ENCODE measurements around the gene ARPC4.

The ARPC4 gene

DNA sequence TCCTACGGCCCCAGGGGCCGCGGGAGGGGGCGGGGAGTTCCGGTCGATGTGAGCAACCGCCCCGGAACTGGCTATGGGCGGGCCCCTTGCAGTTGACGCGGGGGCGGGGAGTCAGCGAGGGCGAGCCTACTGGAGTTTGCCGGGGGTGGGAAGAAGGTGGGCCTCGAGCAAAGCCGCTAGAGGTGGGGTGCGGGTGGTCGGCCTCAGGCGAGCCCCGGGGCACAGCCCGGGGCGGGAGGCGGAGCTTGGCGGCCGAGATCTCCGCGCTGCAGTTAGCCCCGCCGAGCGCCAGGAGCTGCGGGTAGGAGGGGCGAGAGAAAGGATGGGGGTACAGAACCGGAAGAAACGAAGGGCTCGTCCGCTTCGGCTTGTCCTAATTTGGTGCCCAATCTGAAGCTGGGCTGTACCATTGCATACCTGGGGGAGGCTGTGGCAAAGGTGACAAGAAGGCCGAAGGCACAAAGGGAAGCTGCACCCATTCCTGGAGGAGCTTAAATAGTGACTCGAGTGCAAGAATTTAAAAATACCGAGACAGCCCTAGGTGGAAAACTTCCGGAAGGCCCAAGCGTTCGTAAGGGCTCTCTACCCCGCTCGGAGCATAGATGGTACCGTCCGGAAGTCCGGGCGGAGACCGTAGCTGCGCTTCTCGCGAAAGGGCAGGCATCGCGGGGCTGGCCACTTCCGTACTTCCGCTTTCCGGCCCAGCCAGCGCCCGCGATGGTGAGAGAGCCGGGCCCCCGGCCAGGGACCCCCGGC lies at the start of gene ARPC4, which contains the start of gene TADA3:
TSS of gene ARPC4 (plus strand) at position 678 of the 756 bp plus-strand sequence. CDS start at position 718, 40 bp downstream.
TSS of gene TADA3 (minus strand) at position 69 of the 756 bp plus-strand sequence. CDS start 1,007 bp downstream, outside the sequence.
- peaks cover 23% of the 10 kb centered on the region for H3K79me2 ChIP-seq (ENCODE audit: insufficient read depth, low read length)
- H3K4me1 ChIP-seq (ENCODE audit: insufficient read depth, low read length, severe bottlenecking), result peaks cover 33% of the 10 kb centered on the region
- H3K27me3 ChIP-seq (ENCODE audit: insufficient read depth, low read length), result no peaks in the 10 kb centered on the region
- peak within 1 kb of the TSS; percentile 99 for H3K4me2 ChIP-seq (ENCODE audit: low read length)
- TF ChIP-seq, protein P1, sequence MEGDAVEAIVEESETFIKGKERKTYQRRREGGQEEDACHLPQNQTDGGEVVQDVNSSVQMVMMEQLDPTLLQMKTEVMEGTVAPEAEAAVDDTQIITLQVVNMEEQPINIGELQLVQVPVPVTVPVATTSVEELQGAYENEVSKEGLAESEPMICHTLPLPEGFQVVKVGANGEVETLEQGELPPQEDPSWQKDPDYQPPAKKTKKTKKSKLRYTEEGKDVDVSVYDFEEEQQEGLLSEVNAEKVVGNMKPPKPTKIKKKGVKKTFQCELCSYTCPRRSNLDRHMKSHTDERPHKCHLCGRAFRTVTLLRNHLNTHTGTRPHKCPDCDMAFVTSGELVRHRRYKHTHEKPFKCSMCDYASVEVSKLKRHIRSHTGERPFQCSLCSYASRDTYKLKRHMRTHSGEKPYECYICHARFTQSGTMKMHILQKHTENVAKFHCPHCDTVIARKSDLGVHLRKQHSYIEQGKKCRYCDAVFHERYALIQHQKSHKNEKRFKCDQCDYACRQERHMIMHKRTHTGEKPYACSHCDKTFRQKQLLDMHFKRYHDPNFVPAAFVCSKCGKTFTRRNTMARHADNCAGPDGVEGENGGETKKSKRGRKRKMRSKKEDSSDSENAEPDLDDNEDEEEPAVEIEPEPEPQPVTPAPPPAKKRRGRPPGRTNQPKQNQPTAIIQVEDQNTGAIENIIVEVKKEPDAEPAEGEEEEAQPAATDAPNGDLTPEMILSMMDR (IDR thresholded peaks at IDR 0.05; ENCODE audit: low read length), result no peak
- no peak for TF ChIP-seq EZH2 (IDR thresholded peaks at IDR 0.05; ENCODE audit: borderline replicate concordance, low read length)
- peak within 1 kb of the TSS; percentile 93 for H3K4me3 ChIP-seq (ENCODE audit: low read depth, low read length, poor library complexity, severe bottlenecking)
- peak within 1 kb of the TSS; percentile 98 for H3K9ac ChIP-seq (ENCODE audit: low read length)
- no peaks in the 10 kb centered on the region for H3K9me2 ChIP-seq (ENCODE audit: low read depth, low read length)
- no peaks in the 10 kb centered on the region for H4K20me1 ChIP-seq (ENCODE audit: insufficient read depth, low read length)
- H3F3A ChIP-seq (ENCODE audit: insufficient read depth, low read length), result no peaks in the 10 kb centered on the region
- no peaks in the 10 kb centered on the region for H3K9me3 ChIP-seq (ENCODE audit: low read length)
- H3K27ac ChIP-seq (ENCODE audit: low read depth, low read length, poor library complexity, severe bottlenecking), result peak within 1 kb of the TSS; percentile 83
- H2AFZ ChIP-seq (ENCODE audit: low read length), result no peak within 1 kb of the TSS
- H3K36me3 ChIP-seq (ENCODE audit: insufficient read depth, low read length), result peaks cover 51% of the 10 kb centered on the region

DNA sequence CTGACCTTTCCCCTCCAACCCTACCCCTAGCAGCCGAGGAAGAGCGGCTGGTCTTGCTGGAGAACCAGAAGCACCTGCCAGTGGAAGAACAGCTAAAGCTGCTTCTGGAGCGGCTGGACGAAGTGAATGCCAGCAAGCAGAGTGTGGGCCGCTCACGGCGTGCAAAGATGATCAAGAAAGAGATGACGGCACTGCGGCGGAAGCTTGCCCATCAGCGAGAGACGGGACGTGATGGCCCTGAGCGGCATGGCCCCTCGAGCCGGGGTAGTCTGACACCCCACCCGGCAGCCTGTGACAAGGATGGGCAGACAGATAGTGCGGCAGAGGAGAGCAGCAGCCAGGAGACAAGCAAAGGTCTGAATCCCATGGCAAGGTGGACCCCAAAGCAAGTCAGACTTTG lies 49.3 kb upstream of the ARPC4 start:
- Histone ChIP-seq H3F3A (ENCODE audit: insufficient read depth, low read length) (0 out of 2 replicates have a peak, but pooled peaks cover 3% of the 10 kb centered on the region), H3K4me1 (ENCODE audit: insufficient read depth, low read length, severe bottlenecking) (no peaks in the 10 kb centered on the region), H3K4me3 (ENCODE audit: low read depth, low read length, poor library complexity, severe bottlenecking) (no peak overlapping the region), H3K27me3 (ENCODE audit: insufficient read depth, low read length) (no peaks in the 10 kb centered on the region), H4K20me1 (ENCODE audit: insufficient read depth, low read length) (no peaks in the 10 kb centered on the region), H3K9me2 (ENCODE audit: low read depth, low read length) (no peaks in the 10 kb centered on the region), H3K9ac (ENCODE audit: low read length) (no peak overlapping the region), H3K9me3 (ENCODE audit: low read length) (no peaks in the 10 kb centered on the region), H3K36me3 (ENCODE audit: insufficient read depth, low read length) (peaks cover 94% of the 10 kb centered on the region), H2AFZ (ENCODE audit: low read length) (no peak overlapping the region), H3K4me2 (ENCODE audit: low read length) (no peak overlapping the region), H3K79me2 (ENCODE audit: insufficient read depth, low read length) (no peaks in the 10 kb centered on the region), H3K27ac (ENCODE audit: low read depth, low read length, poor library complexity, severe bottlenecking) (no peak overlapping the region)
- TF ChIP-seq EZH2 (IDR thresholded peaks at IDR 0.05; ENCODE audit: borderline replicate concordance, low read length), result no peak
- TF ChIP-seq, protein P1 (IDR thresholded peaks at IDR 0.05; ENCODE audit: low read length), result no peak

GRCh38 chr3:9744162-9744561 lies 48.7 kb upstream of the ARPC4 start:
- H3K27ac ChIP-seq (ENCODE audit: low read depth, low read length, poor library complexity, severe bottlenecking), result no peak overlapping the region
- no peaks in the 10 kb centered on the region for H3K9me2 ChIP-seq (ENCODE audit: low read depth, low read length)
- no peak overlapping the region for H3K4me2 ChIP-seq (ENCODE audit: low read length)
- no peak for TF ChIP-seq EZH2 (IDR thresholded peaks at IDR 0.05; ENCODE audit: borderline replicate concordance, low read length)
- TF ChIP-seq, protein P1 (IDR thresholded peaks at IDR 0.05; ENCODE audit: low read length), result no peak
- peaks cover 3% of the 10 kb centered on the region for H3K4me1 ChIP-seq (ENCODE audit: insufficient read depth, low read length, severe bottlenecking)
- peaks cover 90% of the 10 kb centered on the region for H3K36me3 ChIP-seq (ENCODE audit: insufficient read depth, low read length)
- no peak overlapping the region for H3K9ac ChIP-seq (ENCODE audit: low read length)
- H3K4me3 ChIP-seq (ENCODE audit: low read depth, low read length, poor library complexity, severe bottlenecking), result no peak overlapping the region
- H2AFZ ChIP-seq (ENCODE audit: low read length), result no peak overlapping the region
- no peaks in the 10 kb centered on the region for H3K9me3 ChIP-seq (ENCODE audit: low read length)
- no peaks in the 10 kb centered on the region for H3K27me3 ChIP-seq (ENCODE audit: insufficient read depth, low read length)
- H3K79me2 ChIP-seq (ENCODE audit: insufficient read depth, low read length), result no peaks in the 10 kb centered on the region
- no peaks in the 10 kb centered on the region for H4K20me1 ChIP-seq (ENCODE audit: insufficient read depth, low read length)
- 0 out of 2 replicates have a peak, but pooled peaks cover 3% of the 10 kb centered on the region for H3F3A ChIP-seq (ENCODE audit: insufficient read depth, low read length)
